ENCODE results near the gene RNF6. TPM values are rescaled to one million over a fixed set of nuclear protein-coding genes. Genes with fewer than 3 reads are reported as not detected.

The RNF6 gene
- total RNA-seq, 2 donors from 2014 or later = 18.1 to 20.4 TPM

DNA sequence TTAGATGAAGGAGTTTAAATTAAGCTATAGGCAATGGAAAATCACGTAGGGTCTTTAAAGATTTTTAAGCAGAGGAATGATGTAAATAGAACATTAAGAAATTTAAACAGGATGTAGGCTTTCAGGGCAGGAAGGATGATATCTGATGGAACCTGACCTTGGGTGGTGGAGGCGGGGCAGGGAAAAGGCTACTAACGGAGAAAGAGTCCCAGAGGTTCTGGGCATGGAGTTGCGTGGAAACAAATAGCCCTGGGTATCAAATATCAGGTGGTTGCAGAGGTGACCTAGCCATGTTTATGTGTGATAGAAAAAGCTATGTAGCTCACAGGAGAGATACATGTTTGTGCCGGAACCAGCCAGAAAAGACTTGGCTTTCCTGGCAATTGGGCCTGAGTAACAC lies 24.0 kb upstream of the RNF6 start:
- Mint-ChIP-seq H3K27ac (no peak overlapping the region), H3K9me3 (peaks cover 4% of the 10 kb centered on the region), H3K4me3 (no peak overlapping the region), H3K4me1 (no peaks in the 10 kb centered on the region), H3K36me3 (ENCODE audit: low read depth) (no peaks in the 10 kb centered on the region), H3K27me3 (ENCODE audit: insufficient read depth) (no peaks in the 10 kb centered on the region)
- peaks cover 10% of the 10 kb centered on the region for H3K9me3 ChIP-seq (ENCODE audit: control insufficient read depth, low read length)
- WGBS, 2 experiments (ENCODE audit: insufficient coverage in 1 of 2, insufficient read length in 1 of 2) = 86 to 89% methylated on average over 3 to 5 of the region's 5 CpGs
- H3K9ac ChIP-seq (ENCODE audit: extremely low read depth, low read length, poor library complexity, severe bottlenecking) = no peak overlapping the region
- H3K4me1 ChIP-seq (ENCODE audit: control insufficient read depth, insufficient read depth, low read length) = peaks cover 10% of the 10 kb centered on the region
- H3K27ac ChIP-seq (ENCODE audit: low read depth, low read length) = no peak overlapping the region
- no peaks in the 10 kb centered on the region for H3K36me3 ChIP-seq (ENCODE audit: control insufficient read depth, insufficient read depth, low read length)
- H3K27me3 ChIP-seq (ENCODE audit: control insufficient read depth, insufficient read depth, low read length, poor library complexity, severe bottlenecking) = peaks cover 15% of the 10 kb centered on the region
- DNase-seq = no peak
- H3K4me3 ChIP-seq (ENCODE audit: low read length) = no peak overlapping the region
- TF ChIP-seq, protein P1, sequence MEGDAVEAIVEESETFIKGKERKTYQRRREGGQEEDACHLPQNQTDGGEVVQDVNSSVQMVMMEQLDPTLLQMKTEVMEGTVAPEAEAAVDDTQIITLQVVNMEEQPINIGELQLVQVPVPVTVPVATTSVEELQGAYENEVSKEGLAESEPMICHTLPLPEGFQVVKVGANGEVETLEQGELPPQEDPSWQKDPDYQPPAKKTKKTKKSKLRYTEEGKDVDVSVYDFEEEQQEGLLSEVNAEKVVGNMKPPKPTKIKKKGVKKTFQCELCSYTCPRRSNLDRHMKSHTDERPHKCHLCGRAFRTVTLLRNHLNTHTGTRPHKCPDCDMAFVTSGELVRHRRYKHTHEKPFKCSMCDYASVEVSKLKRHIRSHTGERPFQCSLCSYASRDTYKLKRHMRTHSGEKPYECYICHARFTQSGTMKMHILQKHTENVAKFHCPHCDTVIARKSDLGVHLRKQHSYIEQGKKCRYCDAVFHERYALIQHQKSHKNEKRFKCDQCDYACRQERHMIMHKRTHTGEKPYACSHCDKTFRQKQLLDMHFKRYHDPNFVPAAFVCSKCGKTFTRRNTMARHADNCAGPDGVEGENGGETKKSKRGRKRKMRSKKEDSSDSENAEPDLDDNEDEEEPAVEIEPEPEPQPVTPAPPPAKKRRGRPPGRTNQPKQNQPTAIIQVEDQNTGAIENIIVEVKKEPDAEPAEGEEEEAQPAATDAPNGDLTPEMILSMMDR (conservative IDR thresholded peaks at IDR 0.05) = no peak

- Histone ChIP-seq H3K27me3 (ENCODE audit: control insufficient read depth, insufficient read depth, low read length, poor library complexity, severe bottlenecking) (peaks cover 12% of the 10 kb centered on the region), H3K36me3 (ENCODE audit: control insufficient read depth, insufficient read depth, low read length) (no peaks in the 10 kb centered on the region), H3K4me1 (ENCODE audit: control insufficient read depth, insufficient read depth, low read length) (no peaks in the 10 kb centered on the region), H3K9ac (ENCODE audit: extremely low read depth, low read length, poor library complexity, severe bottlenecking) (no peak overlapping the region), H3K9me3 (ENCODE audit: control insufficient read depth, low read length) (no peaks in the 10 kb centered on the region), H3K27ac (ENCODE audit: low read depth, low read length) (no peak overlapping the region), H3K4me3 (ENCODE audit: low read length) (no peak overlapping the region)
- no peak for DNase-seq
- Mint-ChIP-seq H3K27ac (no peak overlapping the region), H3K9me3 (no peaks in the 10 kb centered on the region), H3K4me1 (no peaks in the 10 kb centered on the region), H3K36me3 (ENCODE audit: low read depth) (no peaks in the 10 kb centered on the region), H3K27me3 (ENCODE audit: insufficient read depth) (peaks cover 21% of the 10 kb centered on the region), H3K4me3 (no peak overlapping the region)
- 63 to 81% methylated on average over 1 of the region's 1 CpG for WGBS, 2 experiments (ENCODE audit: insufficient coverage in 1 of 2, insufficient read length in 1 of 2)
- TF ChIP-seq, protein P1 (conservative IDR thresholded peaks at IDR 0.05) = no peak
Observed at GRCh38 chr13:26236296-26236695, 14.2 kb upstream of the RNF6 start.

DNA sequence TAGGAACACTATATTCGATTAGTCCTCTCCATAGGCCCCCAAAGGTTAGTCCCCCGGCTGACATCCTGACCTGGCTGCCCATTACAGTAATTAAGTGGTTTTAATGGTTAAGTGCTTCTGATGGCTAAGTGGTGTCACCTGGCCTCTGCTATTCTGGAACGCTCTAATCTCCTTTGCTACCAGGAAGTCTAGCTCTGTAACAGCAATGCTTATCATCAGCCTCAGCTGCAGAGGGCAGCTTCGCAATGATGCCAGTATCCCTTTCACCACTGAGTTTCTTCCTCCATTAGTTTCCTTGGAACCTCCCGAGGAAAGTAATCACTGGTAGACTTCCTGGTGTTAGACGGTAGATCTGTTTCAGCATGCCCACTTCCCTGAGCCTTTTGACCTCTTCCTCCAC lies 8.6 kb upstream of the RNF6 start:
- peaks cover 4% of the 10 kb centered on the region for H3K27me3 ChIP-seq (ENCODE audit: control insufficient read depth, insufficient read depth, low read length, poor library complexity, severe bottlenecking)
- no peak overlapping the region for H3K4me3 ChIP-seq (ENCODE audit: low read length)
- DNase-seq = no peak
- H3K27ac ChIP-seq (ENCODE audit: low read depth, low read length) = no peak overlapping the region
- TF ChIP-seq, protein P1 (conservative IDR thresholded peaks at IDR 0.05) = no peak
- no peaks in the 10 kb centered on the region for H3K36me3 Mint-ChIP-seq (ENCODE audit: low read depth)
- H3K4me3 Mint-ChIP-seq = no peak overlapping the region
- H3K9me3 ChIP-seq (ENCODE audit: control insufficient read depth, low read length) = no peaks in the 10 kb centered on the region
- H3K36me3 ChIP-seq (ENCODE audit: control insufficient read depth, insufficient read depth, low read length) = no peaks in the 10 kb centered on the region
- H3K4me1 ChIP-seq (ENCODE audit: control insufficient read depth, insufficient read depth, low read length) = no peaks in the 10 kb centered on the region
- H3K27ac Mint-ChIP-seq = no peak overlapping the region
- H3K9ac ChIP-seq (ENCODE audit: extremely low read depth, low read length, poor library complexity, severe bottlenecking) = no peak overlapping the region
- no peaks in the 10 kb centered on the region for H3K9me3 Mint-ChIP-seq
- no peaks in the 10 kb centered on the region for H3K4me1 Mint-ChIP-seq
- H3K27me3 Mint-ChIP-seq (ENCODE audit: insufficient read depth) = peaks cover 27% of the 10 kb centered on the region
- WGBS, 2 experiments (ENCODE audit: insufficient coverage in 1 of 2, insufficient read length in 1 of 2) = 93 to 94% methylated on average over 2 to 6 of the region's 6 CpGs

All from endodermal cell (in vitro differentiated cells).